Peyer's patch (tissue), 4 donors: ENCODE measurements around the gene S100A6.

Source experiments
- CTCF ChIP-seq, 6 experiments: fragments of 450-650 bp in 4 of 6; fragments of 200-600 bp in 2 of 6; sonication (generic) in 1 of 6; IDR thresholded peaks; one replicate each; pipeline ENCODE4 v1.5.1; 2017 to 2019; ENCODE audit warnings: antibody characterized with exemption in 6 of 6, mild to moderate bottlenecking in 3 of 6, moderate library complexity in 1 of 6
- POLR2A ChIP-seq, 2 donors: fragments of 450-650 bp; IDR thresholded peaks; one replicate each; pipeline ENCODE4 v1.5.1; 2017; ENCODE audit warnings: antibody characterized with exemption in 2 of 2, mild to moderate bottlenecking in 2 of 2, moderate library complexity in 2 of 2

- no peak for TF ChIP-seq CTCF (IDR thresholded peaks at IDR 0.05)
- TF ChIP-seq POLR2A (IDR thresholded peaks at IDR 0.05), result no peak
Measured at GRCh38 chr1:153547560-153548551, 12.1 kb upstream of the S100A6 start.
